GM19438 (cell line): ENCODE data around the gene ZSCAN23.
"Not testable (repeated sequence)": the region's sequence is repeated elsewhere in the genome, so short reads cannot be mapped to it uniquely, and the experiment has no call there.

Experiments used
- ATAC-seq: cut with Tn5 transposase; IDR thresholded peaks from one replicate; pipeline ENCODE4 v1.9.1; 2021; ENCODE audit warnings: low read depth; ENCODE audit not compliant: unreplicated experiment

Gene ZSCAN23

GRCh38 chr6:28443112-28443773, at the start of gene ZSCAN23:
Gene ZSCAN23, minus strand, starts transcription at chr6:28443491. Its CDS starts 7,225 bp downstream, at chr6:28436266.
- ATAC-seq = peak; percentile 95

- no peak for ATAC-seq
These were observed 48.7 kb upstream of the ZSCAN23 start for GRCh38 chr6:28491984-28492317.

- no peak for ATAC-seq
These were observed 47.1 kb upstream of the ZSCAN23 start for GRCh38 chr6:28490205-28490890.

DNA sequence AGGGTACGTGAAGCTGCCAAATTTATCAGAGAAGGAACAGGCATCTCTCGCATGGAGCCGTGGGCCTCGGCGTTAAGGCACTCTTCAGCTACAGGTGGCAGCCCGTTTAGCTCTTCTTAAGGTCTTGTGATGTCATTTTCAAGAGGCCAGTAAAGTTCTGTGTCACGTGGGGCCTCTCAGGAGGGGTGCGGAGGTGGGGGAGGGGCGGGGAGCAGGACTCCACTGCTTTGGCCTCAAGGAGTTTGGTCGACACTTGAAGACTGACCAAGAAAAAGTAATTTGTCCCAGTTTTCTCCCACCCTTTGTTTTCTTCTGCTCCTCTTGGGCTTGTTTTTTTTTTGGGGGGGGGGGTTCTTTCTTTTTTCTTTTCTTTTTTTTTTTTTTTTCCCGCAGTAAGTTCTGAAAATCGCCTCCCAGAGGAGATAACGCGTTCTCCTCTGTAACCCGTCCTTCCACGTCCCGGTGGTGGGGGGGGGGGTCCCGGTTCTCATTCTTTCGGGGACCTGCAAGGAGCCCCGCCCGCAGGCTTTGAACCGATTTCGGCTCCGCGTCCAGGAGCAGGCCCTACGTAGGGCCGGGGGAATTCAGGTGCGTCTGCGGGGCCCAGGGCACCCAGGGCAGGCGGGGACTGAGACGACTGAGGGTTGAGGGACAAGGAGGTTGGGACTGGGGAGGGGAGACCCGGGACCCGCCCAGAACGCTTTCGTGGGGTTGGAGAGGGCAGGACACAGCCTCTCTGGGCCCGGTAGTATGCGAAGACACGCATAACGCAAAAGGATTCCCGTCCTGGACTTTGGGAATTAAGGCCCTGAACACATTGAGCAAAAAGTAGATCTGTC, 46.3 kb upstream of the ZSCAN23 start:
- peak; percentile 61 for ATAC-seq

DNA sequence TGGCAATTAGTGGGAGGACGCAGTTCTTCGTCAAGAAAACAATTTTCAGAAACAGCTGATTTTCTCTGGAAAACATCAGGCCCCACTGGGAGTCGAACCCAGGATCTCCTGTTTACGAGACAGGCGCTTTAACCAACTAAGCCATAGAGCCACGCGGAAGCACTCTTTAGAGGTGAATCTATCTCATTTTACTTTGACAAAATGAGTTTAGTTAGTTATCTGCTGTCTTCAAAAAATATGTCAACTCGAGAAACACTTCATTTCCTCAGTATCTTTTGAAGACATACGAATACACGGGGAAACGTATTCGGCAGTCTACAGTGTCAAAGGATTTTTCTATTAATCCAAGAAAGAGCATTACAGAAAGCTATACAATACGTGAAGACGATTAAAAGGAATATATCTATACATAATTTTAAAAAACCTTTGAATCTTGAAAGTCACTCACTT, 45.6 kb upstream of the ZSCAN23 start:
- ATAC-seq = no peak

DNA sequence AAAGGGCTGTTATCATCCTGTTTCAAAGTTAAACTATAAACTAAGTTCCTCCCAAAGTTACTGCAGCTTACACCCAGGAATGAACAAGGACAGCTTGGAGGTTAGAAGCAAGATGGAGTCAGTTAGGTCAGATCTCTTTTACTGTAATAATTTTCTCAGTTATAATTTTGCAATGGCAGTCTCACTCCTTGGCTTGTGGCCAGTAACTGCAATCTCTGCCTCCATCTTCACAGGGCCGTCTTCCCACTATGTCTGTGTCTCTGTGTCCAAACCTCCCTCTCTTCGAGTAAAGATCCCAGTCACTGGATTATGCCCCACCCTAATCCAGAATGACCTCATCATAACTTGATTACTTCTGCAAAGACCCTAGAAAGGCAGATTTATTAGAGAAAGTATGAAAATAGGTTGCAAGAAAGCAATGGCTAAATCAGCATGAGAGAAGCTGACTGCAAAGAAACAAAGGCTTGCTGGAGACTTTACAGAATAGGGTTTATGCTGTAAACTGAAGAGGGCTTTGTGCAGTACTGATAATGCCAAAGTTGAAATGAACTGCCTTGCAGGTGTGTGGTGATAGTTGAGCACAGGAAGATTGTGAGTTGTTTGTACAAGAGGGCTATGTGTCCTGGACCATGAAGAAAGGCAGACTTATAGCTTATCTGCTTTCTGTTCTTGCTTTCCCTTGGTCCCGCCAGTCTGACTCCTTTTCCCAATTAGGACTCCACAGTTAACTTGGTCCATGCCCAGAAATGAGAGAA, 43.9 kb upstream of the ZSCAN23 start:
- ATAC-seq = no peak

DNA sequence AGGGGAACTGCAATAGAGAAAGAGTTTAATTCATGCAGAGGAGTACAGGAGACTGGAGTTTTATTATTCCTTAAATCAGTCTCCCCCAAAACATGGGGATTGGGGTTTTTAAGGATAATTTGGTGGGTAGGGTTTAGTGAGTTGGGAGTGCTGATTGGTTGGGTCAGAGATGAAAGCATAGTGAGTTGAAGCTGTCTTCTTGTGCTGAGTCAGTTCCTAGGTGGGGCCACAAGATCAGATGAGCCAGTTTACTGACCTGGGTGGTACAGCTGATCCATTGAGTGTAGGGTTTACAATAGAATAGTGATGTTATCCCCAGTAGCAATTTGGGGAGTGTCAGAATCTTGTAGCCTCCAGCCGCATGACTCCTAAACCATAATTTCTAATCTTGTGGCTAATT, 43.2 kb upstream of the ZSCAN23 start:
- no peak for ATAC-seq

DNA sequence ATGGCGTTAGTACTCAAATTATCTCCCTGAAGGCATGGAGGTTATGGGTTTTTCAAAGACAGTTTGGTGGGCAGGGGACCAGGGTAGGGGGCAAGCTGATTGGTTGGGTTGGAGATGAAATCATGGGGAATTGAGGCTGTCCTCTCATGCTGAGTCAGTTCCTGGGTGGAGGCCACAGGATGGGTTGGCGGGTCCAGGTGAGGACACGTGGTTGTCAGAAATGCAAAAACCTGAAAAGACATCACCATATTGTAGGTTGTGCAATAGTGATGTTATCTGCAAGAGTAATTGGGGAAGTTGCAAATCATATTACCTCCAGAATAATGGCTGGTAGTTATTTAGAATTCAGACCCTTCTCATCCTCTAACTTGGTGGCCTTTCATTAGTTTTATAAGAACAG, 42.2 kb upstream of the ZSCAN23 start:
- no peak for ATAC-seq

DNA sequence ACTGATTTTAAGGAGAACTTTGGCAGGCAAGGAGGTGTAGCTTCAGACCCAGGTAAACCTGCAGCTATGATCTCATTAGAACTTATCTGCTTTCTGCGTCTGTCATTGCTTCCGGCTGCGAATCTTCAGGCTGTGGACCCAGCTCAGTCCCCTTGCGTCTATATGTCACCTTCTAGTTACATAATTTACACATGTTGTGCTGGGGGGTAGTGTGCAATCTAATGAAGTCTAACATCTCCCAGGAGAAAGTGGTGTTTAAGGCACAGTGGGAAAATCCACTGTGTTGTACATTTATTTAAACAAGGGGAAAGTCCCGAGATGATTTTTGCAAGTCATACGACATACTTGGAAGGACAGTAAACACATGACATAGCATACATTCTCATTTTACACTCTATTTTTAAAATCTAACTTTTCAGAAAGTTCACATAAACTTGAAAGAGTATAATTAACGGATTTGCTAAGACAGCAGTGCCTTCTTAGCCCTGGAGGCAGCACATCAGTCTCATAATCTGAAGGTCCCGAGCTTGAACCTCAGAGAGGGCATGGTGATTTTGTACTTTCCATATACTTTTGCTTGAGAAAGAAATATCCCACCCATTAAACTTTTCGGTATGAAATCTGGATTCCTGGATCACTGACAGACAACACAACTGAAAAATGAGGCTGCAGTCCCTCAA, 37.1 kb upstream of the ZSCAN23 start:
- ATAC-seq = no peak

GRCh38 chr6:28478518-28478917, 35.2 kb upstream of the ZSCAN23 start:
- ATAC-seq = no peak

GRCh38 chr6:28474441-28475219, 31.3 kb upstream of the ZSCAN23 start:
- no peak for ATAC-seq

DNA sequence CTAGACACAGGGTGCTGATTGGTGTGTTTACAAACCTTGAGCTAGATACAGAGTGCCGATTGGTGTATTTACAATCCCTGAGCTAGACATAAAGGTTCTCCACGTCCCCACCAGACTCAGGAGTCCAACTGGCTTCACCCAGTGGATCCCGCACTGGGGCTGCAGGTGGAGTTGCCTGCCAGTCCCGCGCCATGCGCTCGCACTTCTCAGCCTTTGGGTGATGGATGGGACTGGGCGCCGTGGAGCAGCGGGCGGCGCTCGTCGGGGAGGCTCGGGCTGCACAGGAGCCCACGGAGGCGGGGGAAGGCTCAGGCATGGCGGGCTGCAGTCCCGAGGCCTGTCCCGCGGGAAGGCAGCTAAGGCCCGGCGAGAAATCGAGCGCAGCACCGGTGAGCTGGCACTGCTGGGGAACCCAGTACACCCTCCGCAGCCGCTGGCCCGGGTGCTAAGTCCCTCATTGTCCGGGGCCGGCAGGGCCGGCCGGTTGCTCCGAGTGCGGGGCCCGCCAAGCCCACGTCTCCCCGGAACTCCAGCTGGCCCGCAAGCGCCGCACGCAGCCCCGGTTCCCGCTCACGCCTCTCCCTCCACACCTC, 26.0 kb upstream of the ZSCAN23 start:
- not testable (repeated sequence) for ATAC-seq

- ATAC-seq = no peak
These were observed 24.8 kb upstream of the ZSCAN23 start for GRCh38 chr6:28468056-28468455.

DNA sequence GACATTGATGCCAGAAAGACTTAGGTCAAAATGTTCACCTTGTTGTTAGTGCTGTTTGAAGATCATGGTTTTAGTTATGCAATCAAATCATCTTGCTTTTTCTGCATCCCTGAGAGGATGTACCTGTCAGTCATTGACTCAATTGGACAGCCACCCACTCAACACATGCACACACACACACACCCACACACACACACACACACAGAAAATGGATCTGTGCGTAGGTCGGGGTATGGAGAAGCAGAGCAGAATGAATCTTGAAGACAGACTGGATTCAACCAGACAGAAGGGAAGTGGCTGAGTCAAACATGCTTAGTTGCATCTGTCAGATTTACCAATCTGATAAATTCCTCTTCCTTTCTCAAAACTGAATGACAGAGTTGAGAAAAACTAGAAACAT, 19.1 kb upstream of the ZSCAN23 start:
- no peak for ATAC-seq

- ATAC-seq = no peak
These were observed 15.3 kb upstream of the ZSCAN23 start for GRCh38 chr6:28458568-28458967.

DNA sequence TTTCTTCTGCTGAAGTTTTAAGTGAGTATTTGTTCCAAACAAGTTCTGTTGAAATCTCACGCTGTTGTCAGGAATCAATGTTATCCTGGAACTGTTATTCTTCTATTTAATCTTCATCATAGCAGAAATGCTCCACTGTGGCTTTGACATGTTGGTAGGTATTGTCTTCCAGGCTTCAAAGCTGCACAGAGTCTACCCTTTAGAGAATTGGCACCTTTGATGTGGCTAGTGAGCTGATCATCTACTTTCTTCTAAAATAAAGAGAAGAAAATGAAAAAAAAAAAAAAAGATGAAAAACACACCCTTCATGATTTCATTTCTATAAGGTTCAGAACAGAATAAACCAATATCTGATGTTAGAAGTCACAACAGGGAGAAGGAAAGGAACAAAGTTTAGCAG, 5.8 kb upstream of the ZSCAN23 start:
- ATAC-seq = no peak

DNA sequence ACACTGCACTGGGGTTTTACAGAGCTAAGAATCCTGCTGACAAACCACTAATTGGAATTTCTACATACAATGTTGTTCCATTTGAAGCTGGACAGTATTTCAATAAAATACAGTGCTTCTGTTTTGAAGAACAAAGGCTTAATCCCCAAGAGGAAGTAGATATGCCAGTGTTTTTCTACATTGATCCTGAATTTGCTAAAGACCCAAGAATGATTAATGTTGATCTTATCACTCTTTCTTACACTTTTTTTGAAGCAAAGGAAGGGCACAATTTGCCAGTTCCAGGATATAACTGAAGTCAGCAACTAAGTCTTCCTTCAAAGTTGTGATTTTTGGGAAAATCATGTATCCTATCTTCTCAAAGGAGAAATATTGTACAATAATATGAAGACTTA, 4.2 kb upstream of the ZSCAN23 start:
- not testable (repeated sequence) for ATAC-seq

- no peak for ATAC-seq
These were observed 3.7 kb upstream of the ZSCAN23 start for GRCh38 chr6:28446818-28447511.
